Gastroesophageal sphincter (tissue), 4 donors: ENCODE results near the gene L3MBTL1. TPM values are rescaled to one million over a fixed set of nuclear protein-coding genes. Genes with fewer than 3 reads are reported as not detected.

Source experiments
- ATAC-seq: fragments of 150-250 bp; one replicate; pipeline ENCODE4 v1.9.1; 2016; ENCODE audit warnings: mild to moderate bottlenecking, moderate library complexity
- H3K27ac ChIP-seq, 4 donors: fragments of 200-600 bp; sonication (generic) in 3 of 4; 1 replicate in 3 of 4; 2 replicates in 1 of 4; pipeline ENCODE4 v1.5.1; 2016 to 2019
- H3K27me3 ChIP-seq: fragments of 200-600 bp; sonication (generic); one replicate; pipeline ENCODE4 v1.5.1; 2019
- H3K36me3 ChIP-seq, 2 donors: fragments of 200-600 bp; sonication (generic); one replicate each; pipeline ENCODE4 v1.5.1; 2019; ENCODE audit warnings: control low read depth in 1 of 2
- H3K4me1 ChIP-seq, 3 donors: fragments of 200-600 bp; sonication (generic); 1 replicate in 2 of 3; 2 replicates in 1 of 3; pipeline ENCODE4 v1.5.1; 2016 to 2019; ENCODE audit warnings: control low read depth in 2 of 3
- H3K4me3 ChIP-seq, 2 donors: fragments of 200-600 bp; sonication (generic); one replicate each; pipeline ENCODE4 v1.5.1; 2019; ENCODE audit warnings: mild to moderate bottlenecking in 1 of 2, moderate library complexity in 1 of 2
- H3K9me3 ChIP-seq, 3 donors: fragments of 200-600 bp; sonication (generic); one replicate each; pipeline ENCODE4 v1.5.1; 2017 to 2019; ENCODE audit warnings: control low read depth in 2 of 3
- CTCF ChIP-seq, 4 experiments: fragments of 200-600 bp in 2 of 4; fragments of 450-650 bp in 2 of 4; sonication (generic) in 1 of 4; IDR thresholded peaks; one replicate each; pipeline ENCODE4 v1.5.1; 2017 to 2019; ENCODE audit warnings: antibody characterized with exemption in 4 of 4, mild to moderate bottlenecking in 2 of 4, moderate library complexity in 2 of 4
- EP300 ChIP-seq: sonication (generic); formaldehyde crosslinking; IDR thresholded peaks from one replicate; pipeline ENCODE4 v1.6.1; 2017; ENCODE audit warnings: antibody characterized with exemption, mild to moderate bottlenecking
- POLR2A ChIP-seq, 2 donors: fragments of 450-650 bp; IDR thresholded peaks; one replicate each; pipeline ENCODE4 v1.6.1; 2017; ENCODE audit warnings: antibody characterized with exemption in 2 of 2, mild to moderate bottlenecking in 2 of 2, moderate library complexity in 1 of 2
- POLR2AphosphoS5 ChIP-seq: sonication (generic); formaldehyde crosslinking; IDR thresholded peaks from one replicate; pipeline ENCODE4 v1.6.1; 2017; ENCODE audit warnings: antibody characterized with exemption
- WGBS, 2 donors: methylation state at CpG; one replicate each; pipeline ENCODE4 v1.1.5; 2018; ENCODE audit warnings: low coverage in 1 of 2; 5-methylcytosine and 5-hydroxymethylcytosine counted together
- total RNA-seq, 4 donors: library from RNA; depleted of rRNA; stranded (reverse); fragments of >200 nt; gene quantifications; one replicate each; pipeline ENCODE4 v1.1.0, GENCODE V29; 2016

L3MBTL1 gene
- total RNA-seq, 4 donors from 2014 or later = 7.5 to 34.7 (median 15.7) TPM

- WGBS, 2 donors = 89 to 94% methylated on average over 6 to 9 of the region's 14 CpGs
- no peaks in the 10 kb centered on the region for H3K9me3 ChIP-seq
- no peak for ATAC-seq
- H3K4me1 ChIP-seq = no peaks in the 10 kb centered on the region
- H3K4me3 ChIP-seq = no peak overlapping the region
- no peak for TF ChIP-seq CTCF (IDR thresholded peaks at IDR 0.05)
- TF ChIP-seq POLR2A (IDR thresholded peaks at IDR 0.05) = no peak
- TF ChIP-seq POLR2AphosphoS5 = no peak
- no peak for TF ChIP-seq EP300
- H3K27me3 ChIP-seq = no peaks in the 10 kb centered on the region
- H3K36me3 ChIP-seq = peaks cover 0 to 40% of the 10 kb centered on the region in 2 donors
- no peak overlapping the region for H3K27ac ChIP-seq
These were observed 23.0 kb downstream of the L3MBTL1 start for GRCh38 chr20:43530321-43531090.

- no peak for ATAC-seq
- Histone ChIP-seq H3K27me3 (no peaks in the 10 kb centered on the region), H3K9me3 (no peaks in the 10 kb centered on the region), H3K27ac (no peak overlapping the region), H3K4me3 (no peak overlapping the region), H3K36me3 (peaks cover 0 to 46% of the 10 kb centered on the region in 2 donors), H3K4me1 (no peaks in the 10 kb centered on the region)
- no peak for TF ChIP-seq POLR2AphosphoS5
- no peak for TF ChIP-seq POLR2A (IDR thresholded peaks at IDR 0.05)
- no peak for TF ChIP-seq EP300
- TF ChIP-seq CTCF (IDR thresholded peaks at IDR 0.05) = no peak
These were observed 23.6 kb downstream of the L3MBTL1 start for GRCh38 chr20:43531091-43531443.

GRCh38 chr20:43532416-43533055 lies 25.0 kb downstream of the L3MBTL1 start:
- WGBS, 2 donors = 94 to 100% methylated on average over 1 to 5 of the region's 9 CpGs
- no peak for ATAC-seq
- Histone ChIP-seq H3K9me3 (no peaks in the 10 kb centered on the region), H3K27me3 (no peaks in the 10 kb centered on the region), H3K27ac (no peak overlapping the region), H3K4me3 (no peak overlapping the region), H3K36me3 (peaks cover 0 to 60% of the 10 kb centered on the region in 2 donors), H3K4me1 (no peaks in the 10 kb centered on the region)
- TF ChIP-seq CTCF (IDR thresholded peaks at IDR 0.05) = no peak
- TF ChIP-seq POLR2A (IDR thresholded peaks at IDR 0.05) = no peak

- Histone ChIP-seq H3K27ac (no peak overlapping the region), H3K36me3 (peaks cover 0 to 65% of the 10 kb centered on the region in 2 donors), H3K9me3 (no peaks in the 10 kb centered on the region), H3K27me3 (no peaks in the 10 kb centered on the region), H3K4me3 (no peak overlapping the region), H3K4me1 (no peaks in the 10 kb centered on the region)
- ATAC-seq = no peak
- TF ChIP-seq POLR2AphosphoS5 = no peak
- TF ChIP-seq EP300 = no peak
- TF ChIP-seq CTCF (IDR thresholded peaks at IDR 0.05) = no peak
- TF ChIP-seq POLR2A (IDR thresholded peaks at IDR 0.05) = no peak
These were observed 25.6 kb downstream of the L3MBTL1 start for GRCh38 chr20:43533060-43533459.

GRCh38 chr20:43534016-43534415 lies 26.5 kb downstream of the L3MBTL1 start:
- Histone ChIP-seq H3K9me3 (no peaks in the 10 kb centered on the region), H3K4me3 (no peak overlapping the region), H3K36me3 (peaks cover 0 to 56% of the 10 kb centered on the region in 2 donors), H3K27me3 (no peaks in the 10 kb centered on the region), H3K4me1 (no peaks in the 10 kb centered on the region), H3K27ac (no peak overlapping the region)
- WGBS, 2 donors = 100% methylated on average over 1 of the region's 7 CpGs
- TF ChIP-seq POLR2A (IDR thresholded peaks at IDR 0.05) (no peak), POLR2AphosphoS5 (no peak), CTCF (IDR thresholded peaks at IDR 0.05) (no peak), EP300 (no peak)
- no peak for ATAC-seq
